Ishikawa (cell line): ENCODE data around the gene ZNF565.

Source experiments
- CEBPB ChIP-seq: IDR thresholded peaks from 2 replicates; pipeline ENCODE4 v1.6.1; 2012
- CREB1 ChIP-seq: IDR thresholded peaks from 2 replicates; pipeline ENCODE4 v1.6.1; 2012; ENCODE audit warnings: low read depth
- EGR1 ChIP-seq: IDR thresholded peaks from 2 replicates; pipeline ENCODE4 v1.6.1; 2012
- EP300 ChIP-seq: IDR thresholded peaks from 2 replicates; pipeline ENCODE4 v1.6.1; 2012; ENCODE audit warnings: borderline replicate concordance
- FOXM1 ChIP-seq: IDR thresholded peaks from 2 replicates; pipeline ENCODE4 v1.6.1; 2012; ENCODE audit warnings: low read depth, borderline replicate concordance
- MAX ChIP-seq: IDR thresholded peaks from 2 replicates; pipeline ENCODE4 v1.6.1; 2012
- NFIC ChIP-seq: IDR thresholded peaks from 2 replicates; pipeline ENCODE4 v1.6.1; 2012
- RAD21 ChIP-seq: IDR thresholded peaks from 2 replicates; pipeline ENCODE4 v1.6.1; 2012; ENCODE audit warnings: low read depth
- REST ChIP-seq: IDR thresholded peaks from 2 replicates; pipeline ENCODE4 v1.6.1; 2012; ENCODE audit warnings: low read depth, mild to moderate bottlenecking
- TAF1 ChIP-seq: IDR thresholded peaks from 2 replicates; pipeline ENCODE4 v1.6.1; 2012; ENCODE audit warnings: low read depth, mild to moderate bottlenecking
- TCF12 ChIP-seq: IDR thresholded peaks from 2 replicates; pipeline ENCODE4 v1.6.1; 2012; ENCODE audit warnings: low read depth
- TEAD4 ChIP-seq: IDR thresholded peaks from 2 replicates; pipeline ENCODE4 v1.6.1; 2012
- USF1 ChIP-seq: IDR thresholded peaks from 2 replicates; pipeline ENCODE4 v1.6.1; 2012
- YY1 ChIP-seq: IDR thresholded peaks from 2 replicates; pipeline ENCODE4 v1.6.1; 2012; ENCODE audit warnings: low read depth
- ZBTB7A ChIP-seq: IDR thresholded peaks from 2 replicates; pipeline ENCODE4 v1.6.1; 2012; ENCODE audit warnings: low read depth

Gene ZNF565

GRCh38 chr19:36140304-36141038, 74.0 kb downstream of the ZNF565 start:
- no peak for TF ChIP-seq EP300
- 0 out of 2 replicates have a peak, but pooled peaks have one; percentile 29 for TF ChIP-seq MAX
- TF ChIP-seq CREB1, result no peak
- no peak for TF ChIP-seq RAD21
- no peak for TF ChIP-seq YY1
- TF ChIP-seq NFIC, result no peak
- TF ChIP-seq EGR1, result no peak
- peak; percentile 29; the same call in 1 of the 2 replicates for TF ChIP-seq ZBTB7A
- TF ChIP-seq TAF1, result no peak; the same call in 1 of the 2 replicates
- TF ChIP-seq CEBPB, result no peak
- TF ChIP-seq USF1, result no peak
- no peak for TF ChIP-seq REST
- TF ChIP-seq TCF12, result peak; percentile 10; the same call in 1 of the 2 replicates
- TF ChIP-seq TEAD4, result no peak; the same call in 1 of the 2 replicates
- no peak for TF ChIP-seq FOXM1

GRCh38 chr19:36139473-36140303, 74.8 kb downstream of the ZNF565 start, which contains the start of gene CAPNS1:
TSS of gene CAPNS1 (plus strand) at chr19:36140066. CDS start at chr19:36141012, 946 bp downstream.
- TF ChIP-seq RAD21, result no peak
- peak; percentile 98 for TF ChIP-seq ZBTB7A
- 0 out of 2 replicates have a peak, but pooled peaks have one; percentile 32 for TF ChIP-seq NFIC
- no peak for TF ChIP-seq FOXM1
- 0 out of 2 replicates have a peak, but pooled peaks have one; percentile 51 for TF ChIP-seq EGR1
- TF ChIP-seq EP300, result peak; percentile 30; the same call in 1 of the 2 replicates
- peak; percentile 13; the same call in 1 of the 2 replicates for TF ChIP-seq USF1
- TF ChIP-seq TCF12, result peak; percentile 61
- peak; percentile 32; the same call in 1 of the 2 replicates for TF ChIP-seq MAX
- no peak; the same call in 1 of the 2 replicates for TF ChIP-seq TEAD4
- no peak for TF ChIP-seq REST
- TF ChIP-seq TAF1, result peak; percentile 90
- TF ChIP-seq CEBPB, result no peak; the same call in 1 of the 2 replicates
- TF ChIP-seq CREB1, result no peak
- TF ChIP-seq YY1, result peak; percentile 67

GRCh38 chr19:36139120-36139472, 75.4 kb downstream of the ZNF565 start:
- TF ChIP-seq CEBPB (no peak), NFIC (no peak), YY1 (no peak), CREB1 (no peak), MAX (no peak), EGR1 (no peak), TEAD4 (no peak), ZBTB7A (no peak), REST (no peak), EP300 (no peak), TCF12 (no peak), USF1 (no peak), TAF1 (no peak)
